SIG-M5 treated with dmso at 0.1 percent for 504 hours (cell line): ENCODE measurements around the gene ZMYND15.

Source experiments
- DNase-seq: peaks from one replicate; lab custom pipeline; 2025; ENCODE audit not compliant: unreplicated experiment; lab: John Stamatoyannopoulos, UW

ZMYND15 gene

GRCh38 chr17:4716081-4716480 is 23.6 kb upstream of the ZMYND15 start:
- no peak for DNase-seq

DNA sequence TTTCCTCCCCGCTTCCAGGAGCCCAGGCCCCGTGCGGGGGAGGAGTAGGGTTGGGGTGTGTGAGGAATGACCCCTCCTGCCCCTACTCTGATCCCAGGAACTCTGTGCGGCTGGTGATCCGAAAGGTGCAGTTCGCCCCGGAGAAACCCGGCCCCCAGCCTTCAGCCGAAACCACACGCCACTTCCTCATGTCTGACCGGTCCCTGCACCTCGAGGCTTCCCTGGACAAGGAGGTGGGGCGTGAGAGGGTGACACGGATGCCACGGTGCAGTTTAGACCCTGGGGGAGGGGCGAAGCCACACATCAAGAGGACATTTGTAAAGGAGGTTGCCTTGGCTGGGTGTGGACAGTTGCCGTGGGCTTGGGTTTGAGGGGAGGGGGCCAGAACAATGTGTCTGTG is 21.8 kb upstream of the ZMYND15 start:
- no peak for DNase-seq

DNA sequence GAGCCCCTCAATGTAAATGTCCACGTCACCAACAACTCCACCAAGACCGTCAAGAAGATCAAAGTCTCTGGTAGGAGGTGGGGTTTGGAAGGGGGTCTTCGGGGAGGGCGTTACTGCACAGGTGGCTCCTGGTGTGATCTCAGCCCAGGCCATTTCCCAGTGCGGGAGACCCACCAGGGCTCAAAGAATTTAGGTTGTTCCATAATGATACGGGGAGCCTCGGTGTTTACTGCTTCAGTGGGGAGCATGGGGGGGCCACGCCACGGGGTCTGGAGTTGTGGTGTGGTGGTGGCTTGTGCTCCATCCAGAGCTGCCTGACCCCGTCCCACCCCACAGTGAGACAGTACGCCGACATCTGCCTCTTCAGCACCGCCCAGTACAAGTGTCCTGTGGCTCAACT is 21.4 kb upstream of the ZMYND15 start:
- DNase-seq, result no peak

GRCh38 chr17:4719146-4719545 is 20.5 kb upstream of the ZMYND15 start:
- no peak for DNase-seq

- peak; percentile 23 for DNase-seq
Measured at GRCh38 chr17:4719684-4720221, 19.9 kb upstream of the ZMYND15 start.

GRCh38 chr17:4720787-4721186 is 18.8 kb upstream of the ZMYND15 start:
- no peak for DNase-seq

DNA sequence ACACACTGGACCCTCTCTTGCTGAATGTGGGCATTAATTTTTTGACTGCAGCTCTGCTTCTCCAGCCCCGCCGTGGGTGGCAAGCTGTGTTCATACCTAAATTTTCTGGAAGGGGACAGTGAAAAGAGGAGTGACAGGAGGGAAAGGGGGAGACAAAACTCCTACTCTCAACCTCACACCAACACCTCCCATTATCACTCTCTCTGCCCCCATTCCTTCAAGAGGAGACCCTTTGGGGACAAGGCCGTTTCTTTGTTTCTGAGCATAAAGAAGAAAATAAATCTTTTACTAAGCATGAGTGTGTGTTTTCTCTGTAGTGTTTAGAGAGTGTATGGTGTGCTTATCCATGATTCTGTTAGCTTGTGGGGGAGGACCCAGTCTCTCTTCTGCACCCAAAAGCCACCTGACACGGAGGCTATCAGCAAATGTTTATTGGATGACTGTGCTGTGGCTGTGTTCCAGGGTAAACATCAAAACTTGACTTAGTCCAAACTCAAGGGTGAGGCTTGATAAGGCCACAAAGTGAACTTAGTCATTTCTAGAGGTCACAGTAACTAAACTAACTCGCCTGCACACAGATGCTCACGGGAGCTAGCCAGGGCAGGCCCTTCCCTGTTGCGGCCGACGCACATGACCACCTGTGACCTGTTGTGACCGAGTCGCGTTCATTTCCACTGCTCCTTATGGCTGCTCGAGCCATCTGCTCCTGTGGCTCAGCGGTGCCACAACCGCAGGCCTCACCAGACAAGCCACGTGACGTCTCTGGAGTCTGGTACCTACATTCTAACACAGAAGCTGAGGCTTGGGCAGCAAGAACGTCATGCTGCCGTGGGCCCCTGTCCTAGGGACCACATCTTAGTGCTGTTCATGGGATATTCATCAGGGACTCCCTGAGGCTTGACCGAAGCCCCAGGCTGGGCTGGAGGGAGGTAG is 18.2 kb upstream of the ZMYND15 start:
- no peak for DNase-seq

DNA sequence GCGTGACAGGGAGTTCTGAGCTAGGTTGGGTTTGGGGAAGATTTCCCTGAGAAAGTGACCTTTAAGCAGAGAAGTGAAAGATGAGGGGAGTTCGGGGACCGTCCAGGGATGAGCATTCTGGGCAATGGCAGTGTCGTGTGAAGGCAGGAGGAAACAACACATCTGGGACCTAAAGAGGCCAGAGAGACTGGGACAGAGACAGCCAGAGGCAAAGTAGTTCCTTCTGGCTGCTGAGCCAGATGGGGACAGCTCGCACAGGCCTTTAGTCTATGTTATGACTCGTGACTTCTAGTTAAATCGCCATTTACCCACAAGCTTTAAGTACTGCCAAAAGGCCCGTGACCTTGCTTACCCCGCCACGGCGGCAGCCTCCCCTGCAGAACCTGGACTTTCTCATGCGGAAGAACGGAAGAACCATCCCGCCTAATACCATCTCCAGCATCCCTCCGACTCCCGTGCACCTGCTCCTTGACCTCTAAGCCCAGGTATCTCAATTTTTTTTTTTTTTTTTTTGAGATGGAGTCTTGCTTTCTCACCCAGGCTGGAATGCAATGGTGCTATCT is 16.9 kb upstream of the ZMYND15 start:
- no peak for DNase-seq

GRCh38 chr17:4724650-4725049 is 15.0 kb upstream of the ZMYND15 start:
- DNase-seq, result no peak

DNA sequence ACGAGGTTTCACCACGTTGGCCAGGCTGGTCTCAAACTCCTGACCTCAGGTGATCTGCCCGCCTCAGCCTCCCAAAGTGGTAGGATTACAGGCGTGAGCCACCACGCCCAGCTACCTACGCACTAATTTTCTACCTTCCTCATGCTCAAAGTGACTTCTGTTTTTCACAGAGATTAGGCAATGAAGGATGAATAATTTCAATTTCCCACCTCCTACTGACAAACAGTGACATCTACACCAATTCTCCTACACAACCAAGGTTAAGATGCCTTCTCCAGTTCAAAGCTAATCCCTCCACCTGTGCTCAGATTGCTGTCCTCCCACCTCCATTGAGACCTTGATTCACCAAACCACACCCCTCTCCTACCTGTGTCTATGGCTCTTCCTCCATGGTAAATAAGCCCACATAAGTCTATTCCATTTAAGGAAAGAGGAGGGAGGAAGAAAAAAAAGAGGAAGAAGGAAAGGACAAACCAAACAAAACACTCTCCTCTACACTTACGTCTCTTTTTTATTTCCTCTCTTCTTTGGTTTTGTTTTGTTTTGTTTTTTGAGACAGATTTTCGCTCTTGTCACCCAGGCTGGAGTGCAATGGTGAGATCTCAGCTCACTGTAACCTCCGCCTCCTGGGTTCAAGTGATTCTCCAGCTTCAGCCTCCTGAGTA is 13.9 kb upstream of the ZMYND15 start:
- peak; percentile 52 for DNase-seq

DNA sequence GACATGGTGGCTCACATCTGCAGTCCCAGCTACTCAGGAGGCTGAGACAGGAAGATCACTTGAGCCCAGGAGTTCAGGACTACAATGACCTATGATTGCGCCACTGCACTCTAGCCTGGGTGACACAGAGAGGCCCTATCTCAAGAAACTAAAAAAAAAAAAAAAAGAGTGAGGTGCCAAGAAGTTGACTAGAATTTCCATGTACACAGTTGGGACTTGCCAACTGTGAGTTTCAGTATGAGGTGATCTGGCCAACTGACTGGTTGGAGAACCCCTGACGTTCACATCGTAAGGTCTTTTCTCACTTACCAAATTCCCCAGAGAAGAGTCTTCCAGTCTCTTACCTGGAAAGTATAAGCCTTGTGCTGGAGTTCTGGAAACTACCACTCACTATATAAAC is 11.5 kb upstream of the ZMYND15 start:
- peak; percentile 47 for DNase-seq

GRCh38 chr17:4733073-4733531 is 6.5 kb upstream of the ZMYND15 start:
- DNase-seq, result peak; percentile 97

GRCh38 chr17:4734857-4735475 is 4.7 kb upstream of the ZMYND15 start:
- DNase-seq, result no peak

- DNase-seq, result peak; percentile 81
Measured at GRCh38 chr17:4735876-4736651, 3.6 kb upstream of the ZMYND15 start.

DNA sequence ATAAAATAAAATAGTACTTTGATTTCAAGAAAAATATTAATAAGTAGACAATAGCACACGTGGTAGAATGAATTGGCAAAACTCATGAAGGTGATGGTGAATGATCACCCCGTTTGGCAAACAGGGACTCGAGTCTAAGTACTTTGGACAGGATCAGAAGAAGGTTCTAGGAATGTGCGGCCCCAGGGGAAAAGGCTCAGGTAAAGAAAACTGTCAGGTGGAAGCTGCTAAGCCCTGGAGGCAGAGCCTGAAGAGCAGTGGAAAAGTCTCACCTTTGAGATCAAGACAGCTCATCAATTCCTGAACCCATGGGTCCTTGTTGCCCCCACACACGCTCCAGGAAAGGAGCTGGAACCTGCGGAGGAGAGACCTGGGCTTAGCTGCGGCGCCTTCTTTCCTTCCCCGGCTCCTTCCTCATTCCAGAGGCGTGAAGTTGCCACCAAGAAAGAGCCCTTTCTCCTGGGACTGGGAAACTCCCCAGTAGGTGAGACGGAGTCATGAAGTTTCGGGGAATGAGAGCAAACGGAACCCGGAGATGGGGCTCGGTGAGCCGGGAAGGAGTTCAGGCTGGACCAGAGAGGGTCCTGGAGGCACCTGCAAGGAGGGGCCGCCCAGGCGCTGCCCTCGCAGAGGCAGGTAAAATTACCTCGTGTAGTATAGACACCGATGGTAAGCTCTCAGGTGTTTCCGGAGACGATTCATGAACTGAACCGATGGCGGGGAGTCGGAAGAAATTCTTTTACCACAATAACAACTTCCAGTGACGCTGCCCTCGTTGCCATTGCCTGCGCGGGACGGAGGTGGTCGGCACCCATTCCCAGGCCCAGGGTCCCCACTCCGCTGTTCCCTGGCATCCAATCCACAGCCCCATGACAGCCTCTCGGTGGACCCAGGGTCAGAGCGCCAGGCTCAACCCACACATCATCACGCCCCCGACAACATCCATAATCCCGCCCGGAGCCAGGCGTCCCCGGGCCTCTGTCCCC is 1.2 kb upstream of the ZMYND15 start:
- DNase-seq, result no peak

GRCh38 chr17:4740025-4740351 is 355 bp downstream of the ZMYND15 start:
- DNase-seq, result no peak

DNA sequence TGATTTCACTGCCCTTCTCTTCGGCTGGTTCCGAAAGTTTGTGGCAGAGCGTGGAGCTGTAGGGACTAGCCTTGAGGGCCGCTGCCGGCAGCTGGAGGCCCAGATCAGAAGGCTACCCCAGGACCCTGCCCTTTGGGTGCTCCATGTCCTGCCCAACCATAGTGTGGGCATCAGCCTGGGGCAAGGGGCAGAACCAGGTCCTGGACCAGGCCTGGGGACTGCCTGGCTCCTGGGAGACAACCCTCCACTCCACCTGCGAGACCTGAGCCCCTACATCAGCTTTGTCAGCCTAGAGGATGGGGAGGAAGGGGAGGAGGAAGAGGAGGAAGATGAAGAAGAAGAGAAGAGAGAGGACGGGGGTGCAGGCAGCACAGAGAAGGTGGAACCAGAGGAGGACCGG is 951 bp downstream of the ZMYND15 start:
- no peak for DNase-seq

DNA sequence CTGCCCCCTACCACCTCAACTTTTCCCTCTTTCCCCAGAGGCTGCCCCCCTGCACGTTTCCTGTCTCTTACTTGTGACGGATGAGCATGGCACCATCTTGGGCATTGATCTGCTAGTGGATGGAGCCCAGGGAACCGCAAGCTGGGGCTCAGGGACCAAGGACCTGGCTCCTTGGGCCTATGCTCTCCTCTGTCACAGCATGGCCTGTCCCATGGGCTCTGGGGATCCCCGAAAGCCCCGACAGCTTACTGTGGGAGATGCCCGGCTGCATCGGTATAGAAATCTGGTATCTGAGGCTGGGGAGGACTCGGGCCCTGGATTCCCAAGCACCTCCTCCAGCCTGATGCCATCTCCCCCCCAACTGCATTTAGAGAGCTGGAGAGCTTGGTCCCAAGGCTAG is 1.9 kb downstream of the ZMYND15 start:
- no peak for DNase-seq

GRCh38 chr17:4742133-4742532 is 2.5 kb downstream of the ZMYND15 start:
- no peak for DNase-seq
